ENCODE data around the gene LEMD3. TPM values are rescaled to one million over a fixed set of nuclear protein-coding genes. Genes with fewer than 3 reads are reported as not detected.

LEMD3 gene
- polyA plus RNA-seq, 1 of the 3 experiments (the other 2 are of a cell fraction) = 4.4 TPM

- Histone ChIP-seq H3K9ac (no peak overlapping the region), H3K9me3 (no peaks in the 10 kb centered on the region), H4K20me1 (ENCODE audit: insufficient read depth) (no peaks in the 10 kb centered on the region), H3K36me3 (replicated peaks in 1 of 2; ENCODE audit: control insufficient read depth in 1 of 2, insufficient read depth in 2 of 2, low read length in 1 of 2) (no peaks in the 10 kb centered on the region), H3K4me3 (ENCODE audit: low read depth in 2 of 2, low read length in 1 of 2) (no peak overlapping the region), H3K79me2 (ENCODE audit: insufficient read depth) (no peaks in the 10 kb centered on the region), H3K4me1 (ENCODE audit: control insufficient read depth in 1 of 2, insufficient read depth in 2 of 2, low read depth in 1 of 2, low read length in 1 of 2) (no peaks in the 10 kb centered on the region), H3K4me2 (no peak overlapping the region), H3K27me3 (ENCODE audit: insufficient read depth) (peaks cover 39% of the 10 kb centered on the region), H3F3A (replicated peaks; ENCODE audit: insufficient read depth) (peaks cover 2% of the 10 kb centered on the region), H3K9me2 (no peaks in the 10 kb centered on the region), H2AFZ (ENCODE audit: low read depth) (no peak overlapping the region), H3K27ac (ENCODE audit: low read depth in 2 of 2, low read length in 1 of 2) (no peak overlapping the region)
- WGBS (ENCODE audit: low lambda C conversion rate) = 66% methylated on average over 1 of the region's 1 CpG
- DNase-seq = no peak
- ChIA-PET CTCF (no interaction called here), POLR2A (no interaction called here)
- TF ChIP-seq NRF1 (IDR thresholded peaks at IDR 0.05; ENCODE audit: low read depth, low read length) (no peak), USF1 (IDR thresholded peaks at IDR 0.05; ENCODE audit: borderline replicate concordance, low read depth) (no peak), SIN3A (IDR thresholded peaks at IDR 0.05; ENCODE audit: borderline replicate concordance, low read depth, low read length) (no peak), EZH2phosphoT487 (IDR thresholded peaks at IDR 0.05; ENCODE audit: borderline replicate concordance, low read depth) (no peak), SMC3 (IDR thresholded peaks at IDR 0.05; ENCODE audit: low read depth, low read length) (no peak), YY1 (IDR thresholded peaks at IDR 0.05; ENCODE audit: low read depth) (no peak), GABPA (IDR thresholded peaks at IDR 0.05; ENCODE audit: low read depth) (no peak), MEF2A (IDR thresholded peaks at IDR 0.05; ENCODE audit: borderline replicate concordance, low read depth) (no peak), ELF1 (IDR thresholded peaks at IDR 0.05) (no peak), FOSL2 (IDR thresholded peaks at IDR 0.05; ENCODE audit: borderline replicate concordance, low read depth) (no peak), GATA2 (CRISPR knock-in tag; IDR thresholded peaks at IDR 0.05) (no peak), REST (IDR thresholded peaks at IDR 0.05; ENCODE audit: low read depth, low read length) (no peak), EP300 (IDR thresholded peaks at IDR 0.05; ENCODE audit: borderline replicate concordance in 1 of 2, low read depth in 1 of 2, low read length in 1 of 2) (no peak), TCF12 (IDR thresholded peaks at IDR 0.05) (no peak), RCOR1 (IDR thresholded peaks at IDR 0.05; ENCODE audit: low read length) (no peak), MXI1 (IDR thresholded peaks at IDR 0.05; ENCODE audit: low read depth, low read length) (no peak), CHD2 (IDR thresholded peaks at IDR 0.05; ENCODE audit: low read length, partially characterized antibody) (no peak), IRF3 (IDR thresholded peaks at IDR 0.05; ENCODE audit: low read depth, low read length) (no peak), TEAD4 (IDR thresholded peaks at IDR 0.05; ENCODE audit: borderline replicate concordance, insufficient read depth) (no peak)
These were observed 6.8 kb upstream of the LEMD3 start for GRCh38 chr12:65162609-65163008.

All from SK-N-SH (cell line).